ENCODE measurements around the gene LIPC.

DNA sequence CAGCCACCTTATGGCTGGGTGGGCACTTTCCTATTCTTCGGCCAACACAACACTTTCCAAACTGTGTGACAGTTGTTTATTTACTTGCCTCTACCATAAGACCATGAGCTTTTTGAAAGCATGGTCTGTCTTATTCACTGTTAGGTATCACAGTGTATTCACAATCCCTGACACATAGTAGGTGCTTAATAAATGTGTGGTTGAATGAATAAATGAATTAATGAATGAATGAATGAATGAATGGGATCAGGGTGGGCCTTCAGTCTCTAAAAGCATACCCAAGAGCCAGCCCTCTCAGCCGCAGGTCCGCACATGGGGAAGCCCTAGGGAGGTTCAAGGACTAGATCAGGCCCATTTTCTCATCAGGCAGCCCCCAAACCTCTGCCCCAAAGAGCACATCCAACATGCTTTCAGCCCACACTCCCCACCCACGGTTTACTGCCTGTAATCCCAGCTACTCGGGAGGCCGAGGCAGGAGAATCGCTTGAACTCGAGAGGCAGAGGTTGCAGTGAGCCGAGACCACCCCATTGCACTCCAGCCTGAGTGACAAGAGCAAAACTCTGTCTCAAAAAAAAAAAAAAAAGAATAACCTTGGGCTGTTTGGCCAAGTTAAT, 95.9 kb downstream of the LIPC start:
- TF ChIP-seq CTCF (optimal IDR thresholded peaks at IDR 0.05 in 1 of 3, IDR thresholded peaks at IDR 0.05 in 1 of 3, conservative IDR thresholded peaks at IDR 0.05 in 1 of 3; ENCODE audit: extremely low read depth in 1 of 3, insufficient read depth in 2 of 3, low read length in 3 of 3) (no peak), EZH2 (IDR thresholded peaks at IDR 0.05; ENCODE audit: low read length) (no peak)
